Daoy (cell line): ENCODE measurements around the gene BSG. TPM values are rescaled to one million over a fixed set of nuclear protein-coding genes. Genes with fewer than 3 reads are reported as not detected.
A peak's percentile ranks its signal among the peaks of the same experiment; 100 is the strongest.

ENCODE experiments used
- DNase-seq: peaks from one replicate; pipeline ENCODE4 v3.0.0-alpha.2; 2015; ENCODE audit warnings: low read depth
- total RNA-seq: library from RNA; depleted of rRNA; stranded (reverse); fragments of >200 nt; shearing (Covaris generic); gene quantifications from 2 replicates; pipeline ENCODE4 v1.2.3, GENCODE V29; 2014; rRNA removed

Gene BSG
- total RNA-seq, result 501 and 514 TPM in 2 replicates

DNA sequence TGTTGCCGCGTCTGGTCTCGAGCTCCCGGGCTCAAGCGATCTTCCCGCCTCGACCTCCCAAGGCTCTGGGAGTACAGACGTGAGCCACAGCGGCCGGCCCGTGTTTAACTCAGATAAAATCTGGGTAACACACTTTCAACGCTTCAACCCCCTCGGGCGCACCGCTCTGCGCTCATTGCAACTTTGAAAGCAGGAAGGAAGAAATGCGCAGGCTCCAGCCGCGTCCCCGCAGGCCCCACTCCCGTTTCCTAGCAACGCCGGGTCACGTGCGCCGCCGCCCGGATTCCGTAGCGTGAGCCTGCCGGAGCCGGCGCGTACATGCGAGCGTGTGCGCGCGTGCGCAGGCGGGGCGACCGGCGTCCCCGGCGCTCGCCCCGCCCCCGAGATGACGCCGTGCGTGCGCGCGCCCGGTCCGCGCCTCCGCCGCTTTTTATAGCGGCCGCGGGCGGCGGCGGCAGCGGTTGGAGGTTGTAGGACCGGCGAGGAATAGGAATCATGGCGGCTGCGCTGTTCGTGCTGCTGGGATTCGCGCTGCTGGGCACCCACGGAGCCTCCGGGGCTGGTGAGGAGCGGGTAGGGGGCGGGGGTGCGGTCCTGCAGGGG is at the start of gene BSG:
BSG (plus strand) TSS at position 457 of the 603 bp plus-strand sequence; CDS start at position 496, 39 bp downstream.
- DNase-seq, result peak; percentile 99

GRCh38 chr19:522726-523125 is 49.7 kb upstream of the BSG start:
- DNase-seq, result no peak

GRCh38 chr19:524062-524674 is 48.2 kb upstream of the BSG start:
- peak; percentile 64 for DNase-seq

DNA sequence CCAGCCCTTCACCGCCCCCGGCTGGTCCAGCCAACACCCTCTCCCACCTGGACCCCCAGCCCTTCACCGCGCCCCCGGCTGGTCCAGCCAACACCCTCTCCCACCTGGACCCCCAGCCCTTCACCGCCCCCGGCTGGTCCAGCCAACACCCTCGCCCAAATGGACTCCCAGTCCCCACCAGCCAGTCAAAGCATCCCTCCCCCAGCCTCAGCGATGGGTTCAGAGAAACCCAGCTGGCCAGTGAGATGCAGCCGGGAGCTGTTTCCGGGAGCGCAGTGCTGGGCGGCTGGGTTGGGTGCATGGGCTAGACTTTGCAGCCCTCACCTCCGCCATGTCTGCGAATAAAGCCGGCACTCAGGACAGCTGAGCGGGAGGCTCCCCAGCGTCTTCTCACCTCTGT is 47.4 kb upstream of the BSG start:
- DNase-seq, result no peak

DNA sequence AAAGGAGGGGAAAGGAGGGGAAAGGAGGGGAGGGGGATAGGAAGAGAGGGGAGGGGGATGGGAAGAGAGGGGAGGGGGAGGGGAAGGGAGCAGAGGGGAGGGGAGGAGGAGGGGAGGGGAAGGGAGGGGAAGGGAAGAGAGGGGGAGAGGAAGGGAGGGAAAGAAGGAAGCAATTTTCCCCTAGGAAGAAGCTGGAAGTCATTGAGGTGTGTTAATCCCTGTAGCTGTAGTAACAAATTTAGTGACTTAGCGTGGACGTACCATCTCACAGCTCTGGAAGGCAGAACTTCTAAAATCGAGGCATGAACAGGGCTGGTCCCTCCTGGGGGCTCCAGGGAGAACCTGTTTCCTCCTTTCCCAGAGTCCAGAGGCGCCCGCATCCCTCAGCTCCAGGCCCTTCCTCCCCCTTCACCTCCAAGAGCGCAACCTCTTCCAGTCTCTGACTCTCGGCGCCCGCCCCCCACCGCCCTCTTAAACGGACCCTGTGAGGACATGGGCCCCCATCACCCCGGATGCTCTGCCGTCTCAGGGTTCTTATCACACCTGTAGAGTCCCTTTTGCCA is 46.5 kb upstream of the BSG start:
- DNase-seq, result no peak

DNA sequence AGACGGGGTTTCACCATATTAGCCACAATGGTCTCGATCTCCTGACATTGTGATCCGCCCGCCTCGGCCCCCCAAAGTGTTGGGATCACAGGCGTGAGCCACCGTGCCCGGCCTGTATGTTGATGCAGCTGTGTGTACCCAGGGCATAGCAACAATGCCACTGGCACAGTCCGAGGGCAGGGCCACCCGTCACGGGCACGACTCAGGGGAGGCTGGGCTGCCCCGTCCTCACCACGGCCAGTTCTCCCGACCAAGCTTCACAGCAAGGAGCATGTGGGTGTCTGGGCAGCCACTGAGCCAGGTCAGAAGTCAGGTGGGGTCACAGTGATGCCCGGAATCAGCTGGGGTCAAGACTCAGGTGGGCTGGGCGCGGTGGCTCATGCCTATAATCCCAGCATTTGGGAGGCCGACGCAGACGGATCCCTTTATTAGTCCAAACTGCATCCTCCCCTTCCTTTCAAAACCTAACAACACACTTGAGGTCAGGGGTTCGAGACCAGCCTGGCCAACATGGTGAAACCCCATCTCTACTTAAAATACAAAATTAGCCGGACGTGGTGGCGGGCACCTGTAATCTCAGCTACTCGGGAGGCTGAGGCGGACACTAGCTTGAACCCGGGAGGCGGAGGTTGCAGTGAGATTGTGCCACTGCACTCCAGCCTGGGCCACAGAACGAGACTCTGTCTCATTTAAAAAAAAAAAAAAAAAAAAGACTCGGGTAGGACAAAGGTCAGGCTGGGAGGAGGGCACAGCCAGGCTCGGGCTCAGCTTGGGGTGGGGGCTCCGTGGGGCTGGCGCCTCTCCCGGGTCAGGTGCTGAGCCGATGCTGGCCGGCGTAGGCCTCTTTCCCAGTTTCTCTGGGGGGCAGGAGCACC is 42.0 kb upstream of the BSG start:
- no peak for DNase-seq

DNA sequence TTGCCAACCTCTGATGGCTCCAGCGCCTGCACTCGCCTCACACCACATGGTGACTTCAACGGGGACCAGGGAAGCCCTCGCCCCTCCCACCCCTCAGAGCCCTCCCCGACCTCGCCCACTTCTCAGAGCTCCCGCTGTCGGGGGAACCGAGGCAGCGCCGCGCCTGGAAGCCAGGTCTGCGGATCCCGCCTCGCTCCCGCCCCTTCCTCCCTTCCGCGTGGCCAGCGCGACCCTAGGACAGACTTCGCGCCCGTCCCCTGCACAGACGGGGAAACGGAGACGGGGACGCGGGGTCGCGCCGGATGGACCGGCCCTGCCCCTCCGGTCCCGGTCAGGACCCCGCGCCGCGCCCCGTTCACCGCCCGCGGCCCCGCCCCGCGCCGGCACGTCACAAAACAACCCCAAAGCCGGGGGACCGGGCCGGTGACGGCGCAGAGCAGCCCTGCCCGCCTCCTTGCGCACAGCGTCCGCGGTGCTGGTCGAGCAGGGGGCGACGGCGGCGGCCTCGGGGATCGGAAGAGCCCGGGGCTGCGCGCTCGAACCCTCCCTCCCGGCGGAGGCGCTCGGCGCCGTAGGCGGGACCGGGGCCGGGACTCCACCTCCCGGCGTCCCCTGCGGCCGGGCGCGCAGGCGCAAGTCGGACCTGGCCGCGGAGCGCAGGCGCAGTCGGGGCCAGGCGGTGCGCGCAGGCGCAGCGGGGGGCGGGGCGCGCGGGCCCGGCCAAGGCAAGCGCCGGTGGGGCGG is 41.2 kb upstream of the BSG start:
- DNase-seq, result peak; percentile 94

DNA sequence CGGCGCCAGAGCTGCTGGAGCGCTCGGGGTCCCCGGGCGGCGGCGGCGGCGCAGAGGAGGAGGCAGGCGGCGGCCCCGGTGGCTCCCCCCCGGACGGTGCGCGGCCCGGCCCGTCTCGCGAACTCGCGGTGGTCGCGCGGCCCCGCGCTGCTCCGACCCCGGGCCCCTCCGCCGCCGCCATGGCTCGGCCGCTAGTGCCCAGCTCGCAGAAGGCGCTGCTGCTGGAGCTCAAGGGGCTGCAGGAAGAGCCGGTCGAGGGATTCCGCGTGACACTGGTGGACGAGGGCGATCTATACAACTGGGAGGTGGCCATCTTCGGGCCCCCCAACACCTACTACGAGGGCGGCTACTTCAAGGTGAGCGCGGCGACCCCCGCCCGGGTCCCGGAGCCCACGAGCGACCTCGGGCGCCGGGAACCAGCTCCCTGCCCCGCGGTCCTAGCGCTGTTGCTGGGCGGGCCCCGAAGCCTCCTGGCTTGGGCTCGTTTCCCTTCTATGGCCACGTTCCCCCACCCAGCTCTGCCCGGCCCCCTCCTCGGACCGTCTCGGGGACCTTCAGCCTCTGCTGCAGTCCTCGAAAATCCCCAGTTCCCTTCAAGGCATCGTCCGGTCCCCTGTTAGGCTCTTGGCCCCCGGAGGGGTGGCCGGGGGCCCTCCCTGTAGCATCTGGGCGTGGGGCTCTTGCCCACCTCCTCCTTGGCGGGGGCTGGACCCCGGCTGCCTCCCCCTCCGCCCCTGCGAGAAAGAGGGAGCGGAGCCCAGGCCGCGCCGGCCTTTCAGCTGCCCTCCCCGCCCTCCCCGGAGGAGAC is 40.4 kb upstream of the BSG start, which contains the start of gene CDC34:
CDC34 (plus strand) TSS at position 8 of the 808 bp plus-strand sequence; CDS start at position 180, 172 bp downstream.
- DNase-seq, result no peak

GRCh38 chr19:532561-533363 is 39.6 kb upstream of the BSG start:
- peak; percentile 59 for DNase-seq

- DNase-seq, result no peak
These were observed 38.9 kb upstream of the BSG start for GRCh38 chr19:533364-534058.

DNA sequence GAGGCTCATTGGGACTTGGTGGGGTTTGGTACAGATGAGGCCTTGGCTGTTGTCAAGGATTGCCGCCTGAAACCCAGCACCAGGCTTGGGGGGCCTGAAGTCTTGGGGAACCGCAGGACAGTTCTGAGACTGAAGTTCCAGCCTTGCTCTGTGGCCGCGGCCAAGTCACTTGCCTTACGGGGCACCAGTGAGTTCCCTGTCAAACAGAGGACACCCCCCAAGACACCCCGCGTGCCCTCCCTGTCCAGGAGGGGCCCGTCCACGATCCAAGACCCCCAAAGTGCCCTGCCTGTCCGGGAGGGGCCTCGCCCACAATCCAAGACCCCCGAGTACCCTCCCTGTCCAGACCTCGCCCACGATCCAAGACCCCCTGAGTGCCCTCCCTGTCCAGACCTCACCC is 38.3 kb upstream of the BSG start:
- no peak for DNase-seq

DNA sequence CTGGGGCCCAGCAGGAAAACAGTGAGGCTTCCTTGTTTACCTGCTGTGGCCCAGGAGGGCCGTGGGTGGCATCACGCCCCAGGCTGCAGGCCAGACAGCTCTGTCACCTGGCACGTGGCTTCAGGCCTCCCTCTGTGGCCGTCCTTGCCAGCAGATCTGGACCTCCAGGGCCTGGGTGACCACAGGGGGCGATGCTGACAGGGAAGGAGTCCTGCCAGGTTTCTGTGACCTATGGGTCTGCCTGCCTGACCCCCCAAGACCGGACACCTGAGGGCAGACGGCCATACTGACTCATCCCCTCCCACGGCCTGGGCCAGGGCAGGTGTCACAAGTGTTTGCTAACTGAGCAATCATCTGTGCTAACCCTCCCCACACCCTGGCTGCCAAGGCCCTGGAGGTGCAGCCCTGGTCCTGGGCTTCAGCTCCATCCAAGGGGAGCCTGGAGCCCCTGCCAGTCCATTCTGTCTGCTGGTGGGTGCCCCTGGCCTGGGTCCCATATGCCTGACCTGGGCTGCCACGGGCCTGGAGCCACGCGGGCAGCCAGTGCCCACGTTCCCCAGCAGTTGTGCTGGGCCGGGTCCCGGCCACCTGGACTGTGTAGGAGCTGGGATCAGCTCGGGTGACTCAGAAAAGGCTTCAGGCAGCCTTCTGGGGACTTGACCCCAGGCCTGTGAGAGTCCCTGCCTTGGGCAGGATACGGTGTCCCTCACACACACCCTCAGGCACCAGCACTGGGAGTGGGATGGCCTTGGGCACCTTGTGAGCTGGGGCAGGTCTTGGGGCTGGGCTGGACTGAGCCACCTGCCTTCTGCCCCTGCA is 37.2 kb upstream of the BSG start:
- DNase-seq, result no peak

GRCh38 chr19:536031-536880 is 36.1 kb upstream of the BSG start:
- DNase-seq, result no peak

GRCh38 chr19:536881-537404 is 35.5 kb upstream of the BSG start:
- no peak for DNase-seq

DNA sequence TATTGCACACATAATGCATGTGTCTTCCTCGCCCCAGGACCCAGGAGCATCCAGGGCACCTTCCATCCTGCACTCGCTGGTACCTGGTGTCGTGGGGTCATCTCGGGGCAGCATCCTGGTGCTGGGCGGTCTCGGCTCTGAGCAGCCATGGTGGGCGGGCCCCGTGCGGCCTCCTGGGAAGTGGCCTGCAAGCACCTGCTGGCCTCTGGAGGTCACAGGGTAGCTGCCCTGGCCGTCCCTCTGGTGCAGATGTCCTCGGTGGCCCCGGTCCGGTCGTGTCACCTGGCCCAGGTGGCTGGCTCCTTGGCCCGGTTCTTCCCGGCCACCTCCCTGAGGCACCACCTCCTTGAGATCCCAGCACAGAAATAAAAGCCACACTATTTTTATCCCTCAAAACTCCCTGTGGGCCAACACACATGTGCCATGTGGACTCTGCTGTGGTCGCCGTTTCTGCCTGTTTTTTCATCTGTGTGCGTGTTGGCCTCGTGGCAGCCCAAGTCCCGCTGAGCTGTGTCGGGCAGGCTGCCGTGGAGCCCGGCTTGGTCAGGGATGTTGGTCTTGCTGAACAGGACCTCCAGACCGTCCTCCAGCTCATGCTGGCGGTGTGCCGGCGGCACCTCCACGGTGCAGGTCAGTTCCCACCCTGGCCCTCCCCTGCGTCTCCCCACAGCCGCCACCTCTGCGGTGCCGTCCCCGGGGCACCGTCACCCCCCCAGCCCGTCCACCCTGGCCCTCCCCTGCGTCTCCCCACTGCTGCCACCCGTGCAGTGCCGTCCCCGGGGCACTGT is 33.6 kb upstream of the BSG start:
- no peak for DNase-seq

DNA sequence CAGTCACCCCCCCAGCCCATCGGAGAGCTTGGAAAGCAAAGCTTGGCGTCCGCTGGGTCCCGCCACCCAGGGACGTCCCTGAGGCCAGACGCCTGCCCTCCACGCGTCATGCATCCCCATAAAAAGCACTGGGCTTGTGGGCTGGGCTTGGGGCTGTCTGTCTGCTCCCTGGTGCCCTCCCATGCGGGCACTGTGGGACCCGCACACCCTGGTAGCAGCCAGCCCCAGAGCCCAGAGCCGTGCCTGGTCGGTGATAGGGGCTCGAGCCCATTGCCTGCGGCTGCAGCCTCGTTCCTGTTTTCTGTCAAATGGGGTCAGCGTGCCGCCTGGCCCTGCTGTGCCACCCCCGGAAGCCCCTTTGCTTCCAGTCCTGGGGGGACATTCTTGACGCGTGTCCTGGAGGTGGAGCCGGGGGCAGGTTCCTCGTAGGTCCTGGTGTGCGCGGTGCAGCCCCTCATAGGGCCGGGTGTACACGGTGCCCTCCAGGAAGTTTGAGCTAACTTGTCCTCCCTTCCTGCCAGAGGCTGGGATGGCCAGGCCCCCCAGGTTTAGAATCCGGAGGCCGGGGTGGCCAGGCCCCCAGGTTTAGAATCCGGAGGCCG is 32.9 kb upstream of the BSG start:
- no peak for DNase-seq
